GM12872 (cell line): ENCODE results near the gene MUC6.

ENCODE experiments used
- TF ChIP-seq, protein P1 (sequence below): IDR thresholded peaks from 3 replicates; pipeline ENCODE4 v1.5.1; 2011; ENCODE audit warnings: low read depth, mild to moderate bottlenecking, low read length, moderate library complexity; ENCODE audit not compliant: insufficient read depth

MUC6 gene

DNA sequence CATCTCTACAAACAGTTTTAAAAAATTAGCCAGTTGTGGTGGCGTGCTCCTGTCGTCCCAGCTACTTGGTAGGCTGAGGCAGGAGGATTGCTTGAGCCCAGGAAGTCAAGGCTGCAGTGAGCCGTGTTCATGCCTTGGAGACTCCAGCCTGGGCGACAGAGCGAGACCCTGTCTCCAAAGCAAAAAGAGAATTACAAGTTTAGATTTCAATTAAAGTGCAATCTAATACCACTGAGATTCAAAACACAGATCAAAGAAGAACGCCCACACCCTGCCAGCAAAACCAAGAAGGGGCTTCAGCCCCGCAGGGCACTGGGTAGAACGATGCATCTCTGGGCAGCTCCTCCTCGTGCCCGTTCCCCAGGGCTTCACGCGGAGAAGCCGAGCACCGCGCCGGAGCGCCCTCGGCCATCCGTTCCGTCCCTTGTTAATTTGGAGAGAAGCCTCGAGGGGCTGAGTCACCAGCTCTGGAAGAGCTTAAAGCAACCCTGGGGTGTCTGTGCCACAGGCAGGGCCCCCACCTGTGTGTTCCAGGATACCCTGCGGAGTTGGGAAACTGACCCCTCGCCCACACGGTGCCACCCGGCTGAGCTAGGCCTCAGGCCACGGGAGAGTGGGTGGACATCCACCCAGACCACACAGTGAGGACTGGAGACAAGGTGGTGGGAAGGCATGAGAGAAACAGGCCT lies 63.9 kb downstream of the MUC6 start:
- TF ChIP-seq, protein P1, sequence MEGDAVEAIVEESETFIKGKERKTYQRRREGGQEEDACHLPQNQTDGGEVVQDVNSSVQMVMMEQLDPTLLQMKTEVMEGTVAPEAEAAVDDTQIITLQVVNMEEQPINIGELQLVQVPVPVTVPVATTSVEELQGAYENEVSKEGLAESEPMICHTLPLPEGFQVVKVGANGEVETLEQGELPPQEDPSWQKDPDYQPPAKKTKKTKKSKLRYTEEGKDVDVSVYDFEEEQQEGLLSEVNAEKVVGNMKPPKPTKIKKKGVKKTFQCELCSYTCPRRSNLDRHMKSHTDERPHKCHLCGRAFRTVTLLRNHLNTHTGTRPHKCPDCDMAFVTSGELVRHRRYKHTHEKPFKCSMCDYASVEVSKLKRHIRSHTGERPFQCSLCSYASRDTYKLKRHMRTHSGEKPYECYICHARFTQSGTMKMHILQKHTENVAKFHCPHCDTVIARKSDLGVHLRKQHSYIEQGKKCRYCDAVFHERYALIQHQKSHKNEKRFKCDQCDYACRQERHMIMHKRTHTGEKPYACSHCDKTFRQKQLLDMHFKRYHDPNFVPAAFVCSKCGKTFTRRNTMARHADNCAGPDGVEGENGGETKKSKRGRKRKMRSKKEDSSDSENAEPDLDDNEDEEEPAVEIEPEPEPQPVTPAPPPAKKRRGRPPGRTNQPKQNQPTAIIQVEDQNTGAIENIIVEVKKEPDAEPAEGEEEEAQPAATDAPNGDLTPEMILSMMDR, result no peak

DNA sequence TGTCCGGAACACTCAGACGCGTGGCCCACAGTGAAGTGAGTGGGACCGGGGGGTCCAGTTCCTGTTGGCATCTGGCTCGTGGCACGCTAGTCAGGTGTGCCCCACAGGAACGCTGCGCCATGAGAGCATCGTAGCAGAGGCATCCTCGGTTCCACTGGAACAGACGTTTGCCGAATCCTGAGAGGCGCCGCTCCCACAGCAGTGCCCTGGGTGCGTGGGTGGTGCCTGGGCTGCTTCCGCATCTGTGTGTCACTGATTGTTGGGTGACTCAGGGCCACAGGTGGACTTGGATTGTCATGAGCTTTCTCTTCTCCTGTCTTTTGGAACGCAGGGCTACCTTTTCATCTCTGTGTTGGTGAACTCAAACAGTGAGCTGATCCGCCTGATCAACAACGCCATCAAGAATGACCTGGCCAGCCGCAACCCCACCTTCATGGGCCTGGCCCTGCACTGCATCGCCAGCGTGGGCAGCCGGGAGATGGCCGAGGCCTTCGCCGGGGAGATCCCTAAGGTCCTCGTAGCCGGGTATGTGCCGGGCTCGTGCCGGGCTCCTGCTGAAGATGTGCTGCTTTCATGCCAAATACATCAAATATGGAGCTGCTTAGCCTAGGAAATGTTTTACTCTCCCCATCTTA lies 64.7 kb downstream of the MUC6 start:
- TF ChIP-seq, protein P1, result no peak

DNA sequence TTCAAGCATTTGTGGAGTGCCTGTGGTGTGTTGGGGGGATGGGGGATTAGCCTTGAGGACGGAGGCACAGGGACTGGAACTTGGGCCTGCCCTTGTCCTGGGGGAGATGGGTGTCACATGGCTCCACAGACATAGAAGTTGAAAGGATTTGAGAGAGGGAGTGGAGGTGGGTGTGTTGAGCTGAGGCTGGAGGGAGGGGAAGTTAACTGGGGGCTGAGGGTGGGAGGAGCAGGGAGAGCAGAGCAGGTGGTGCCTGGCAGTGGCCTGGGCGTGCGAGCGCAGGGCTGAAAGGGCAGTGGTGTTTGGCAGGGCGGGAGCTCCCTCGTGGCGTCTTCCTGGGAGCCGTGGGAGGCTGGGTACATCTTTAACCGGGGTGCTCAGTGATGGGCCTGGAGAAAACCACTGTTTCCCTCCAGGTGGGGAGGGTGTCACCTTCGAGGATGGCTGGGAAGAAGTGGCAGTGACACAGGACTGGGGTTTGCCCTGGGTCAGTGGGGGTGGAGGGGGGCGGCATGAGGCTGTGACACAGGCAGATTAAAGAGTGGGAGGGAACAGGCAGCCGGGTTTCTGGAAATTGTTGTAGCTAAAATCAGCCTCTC lies 65.3 kb downstream of the MUC6 start:
- TF ChIP-seq, protein P1, result no peak

DNA sequence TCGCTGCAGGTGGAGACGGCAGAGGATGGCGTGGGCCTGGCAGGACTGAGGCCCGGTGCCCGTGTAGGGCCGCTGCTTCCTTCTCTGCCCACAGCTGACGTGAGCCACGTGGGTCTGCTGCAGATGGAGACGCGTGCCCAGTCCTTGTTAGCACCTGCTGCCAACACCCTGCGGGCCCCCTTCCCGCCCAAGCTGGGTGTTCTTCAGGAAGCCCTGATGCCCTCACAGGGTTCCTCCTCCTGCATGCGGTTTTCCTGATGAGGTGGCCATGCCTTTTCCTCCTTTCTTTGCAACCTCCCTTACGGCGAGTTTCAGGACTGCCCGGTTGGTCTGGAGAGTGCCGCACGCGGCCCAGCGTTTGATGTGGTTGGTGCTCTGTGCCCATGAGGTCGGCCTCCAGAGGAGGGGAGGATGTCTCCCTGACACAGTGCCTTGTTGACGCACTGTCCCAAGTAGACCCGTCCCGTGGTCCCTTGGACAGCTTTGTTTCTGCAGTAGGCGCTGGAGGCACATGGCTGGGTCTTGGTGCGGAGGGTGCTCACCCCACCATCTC lies 66.1 kb downstream of the MUC6 start:
- TF ChIP-seq, protein P1, result no peak

DNA sequence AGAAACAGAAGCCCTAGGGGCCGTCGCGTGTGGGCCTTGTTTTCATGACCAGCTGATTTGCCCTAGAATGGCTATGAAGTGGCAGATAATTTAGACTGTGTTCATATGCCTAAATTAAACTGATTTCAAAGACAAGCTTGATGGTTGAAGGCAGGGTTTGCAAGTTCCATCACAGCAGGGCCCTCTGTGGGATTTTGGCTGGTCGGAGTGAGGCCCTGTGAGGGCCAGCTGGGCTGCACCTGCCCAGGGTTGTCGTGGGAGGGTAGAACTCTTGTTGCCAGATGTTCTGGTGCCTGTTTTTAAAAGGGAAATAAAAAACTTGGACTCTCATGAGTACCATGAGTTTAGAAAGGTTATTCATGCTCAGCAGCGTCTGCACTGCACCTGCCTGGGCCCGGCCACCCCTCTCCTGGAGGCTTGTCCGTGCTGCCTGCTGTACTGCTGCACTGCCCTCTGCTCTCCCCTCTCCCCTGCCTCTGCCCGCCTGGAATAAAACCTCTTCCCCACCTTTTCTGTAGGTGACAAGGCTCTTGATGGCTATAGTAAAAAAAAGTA lies 66.8 kb downstream of the MUC6 start:
- TF ChIP-seq, protein P1, result no peak

DNA sequence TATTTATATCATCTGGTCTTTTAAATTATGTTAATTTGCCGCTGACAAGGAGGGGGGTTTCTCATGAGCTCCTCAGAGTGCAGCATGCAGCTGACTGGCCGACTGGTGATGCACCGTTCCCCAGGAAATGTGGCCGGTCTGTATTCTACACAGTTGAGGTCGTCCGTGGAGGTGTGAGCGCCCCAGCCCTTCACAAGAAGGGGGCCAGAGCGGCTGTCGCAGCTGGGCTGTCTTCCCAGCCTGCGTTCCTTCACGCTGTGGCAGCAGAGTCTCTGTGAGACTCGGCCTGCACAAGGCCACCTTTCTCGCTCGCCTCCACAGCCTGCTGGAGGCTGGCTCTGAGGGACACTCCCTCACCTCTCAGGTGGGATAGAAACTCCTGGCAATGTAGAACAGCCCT lies 67.7 kb downstream of the MUC6 start:
- TF ChIP-seq, protein P1, result no peak
